VCaP (cell line): ENCODE measurements around the gene EMX1.

Experiments used
- H3K27ac ChIP-seq: fragments of 450-650 bp; 2 replicates; pipeline ENCODE4 v1.5.1; 2017
- TF ChIP-seq, protein P1 (sequence below): fragments of 450-650 bp; conservative IDR thresholded peaks from 2 replicates; pipeline ENCODE4 v1.5.1; 2017; ENCODE audit warnings: mild to moderate bottlenecking, moderate library complexity

The EMX1 gene

DNA sequence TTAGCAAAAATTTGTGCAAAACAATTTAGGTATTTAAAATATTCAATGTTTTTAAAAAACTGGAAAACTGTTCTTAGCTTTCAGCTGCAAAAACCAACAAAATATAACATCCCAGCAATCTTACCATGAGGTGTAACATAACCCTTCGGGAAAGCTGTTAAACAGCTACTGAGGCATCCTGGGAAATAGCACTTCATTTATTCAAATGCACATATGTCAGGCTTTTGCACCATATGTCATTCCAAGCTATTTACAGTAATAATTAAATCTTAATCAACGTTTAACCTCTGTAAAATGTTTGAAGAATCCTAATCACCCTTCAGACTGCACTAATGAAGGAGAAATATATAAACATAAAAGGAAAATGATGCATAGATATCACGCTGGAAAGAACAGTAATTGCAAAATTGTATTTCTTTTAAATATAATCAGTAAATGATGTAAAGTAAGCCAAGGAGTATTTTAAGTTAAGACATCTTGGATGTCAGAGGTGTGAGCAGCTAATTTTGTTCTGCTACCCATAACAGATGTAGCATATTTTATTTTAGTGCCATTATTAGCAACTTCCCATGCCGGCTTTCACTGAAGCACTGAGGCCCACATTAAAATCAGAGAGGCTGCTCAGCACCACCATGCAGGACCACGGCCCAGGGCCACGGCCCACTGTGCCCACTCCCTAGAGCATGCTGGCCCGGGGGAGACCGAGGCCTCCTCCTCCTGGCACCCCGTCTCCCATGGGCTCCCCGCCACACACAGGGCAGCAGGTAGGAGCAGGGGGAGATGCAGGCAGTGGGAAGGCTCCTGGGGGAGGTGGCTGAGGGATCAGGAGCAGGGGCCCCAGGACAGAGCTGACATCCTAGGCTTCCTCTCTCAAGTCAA is 30.9 kb downstream of the EMX1 start:
- TF ChIP-seq, protein P1, sequence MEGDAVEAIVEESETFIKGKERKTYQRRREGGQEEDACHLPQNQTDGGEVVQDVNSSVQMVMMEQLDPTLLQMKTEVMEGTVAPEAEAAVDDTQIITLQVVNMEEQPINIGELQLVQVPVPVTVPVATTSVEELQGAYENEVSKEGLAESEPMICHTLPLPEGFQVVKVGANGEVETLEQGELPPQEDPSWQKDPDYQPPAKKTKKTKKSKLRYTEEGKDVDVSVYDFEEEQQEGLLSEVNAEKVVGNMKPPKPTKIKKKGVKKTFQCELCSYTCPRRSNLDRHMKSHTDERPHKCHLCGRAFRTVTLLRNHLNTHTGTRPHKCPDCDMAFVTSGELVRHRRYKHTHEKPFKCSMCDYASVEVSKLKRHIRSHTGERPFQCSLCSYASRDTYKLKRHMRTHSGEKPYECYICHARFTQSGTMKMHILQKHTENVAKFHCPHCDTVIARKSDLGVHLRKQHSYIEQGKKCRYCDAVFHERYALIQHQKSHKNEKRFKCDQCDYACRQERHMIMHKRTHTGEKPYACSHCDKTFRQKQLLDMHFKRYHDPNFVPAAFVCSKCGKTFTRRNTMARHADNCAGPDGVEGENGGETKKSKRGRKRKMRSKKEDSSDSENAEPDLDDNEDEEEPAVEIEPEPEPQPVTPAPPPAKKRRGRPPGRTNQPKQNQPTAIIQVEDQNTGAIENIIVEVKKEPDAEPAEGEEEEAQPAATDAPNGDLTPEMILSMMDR, result no peak
- no peak overlapping the region for H3K27ac ChIP-seq

DNA sequence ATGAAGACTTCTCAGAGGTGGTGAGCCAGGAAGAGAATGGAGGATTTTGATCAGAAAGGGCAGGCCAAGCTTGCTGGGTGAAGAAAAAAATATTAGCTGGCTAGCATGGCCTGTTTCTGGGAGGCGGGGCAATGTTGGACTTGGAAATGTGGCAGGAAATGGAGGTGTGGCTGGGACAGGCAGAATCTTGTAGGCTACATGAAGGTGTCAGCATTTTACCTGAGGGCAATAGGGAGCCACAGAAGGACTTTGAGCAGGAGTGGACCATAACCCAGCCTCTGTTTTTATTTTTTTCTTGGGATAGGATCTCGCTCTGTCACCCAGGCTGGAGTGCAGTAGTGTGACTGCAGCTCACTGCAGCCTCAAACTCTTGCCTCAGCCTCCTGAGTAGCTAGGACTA is 31.7 kb downstream of the EMX1 start:
- no peak overlapping the region for H3K27ac ChIP-seq
- TF ChIP-seq, protein P1, result no peak

DNA sequence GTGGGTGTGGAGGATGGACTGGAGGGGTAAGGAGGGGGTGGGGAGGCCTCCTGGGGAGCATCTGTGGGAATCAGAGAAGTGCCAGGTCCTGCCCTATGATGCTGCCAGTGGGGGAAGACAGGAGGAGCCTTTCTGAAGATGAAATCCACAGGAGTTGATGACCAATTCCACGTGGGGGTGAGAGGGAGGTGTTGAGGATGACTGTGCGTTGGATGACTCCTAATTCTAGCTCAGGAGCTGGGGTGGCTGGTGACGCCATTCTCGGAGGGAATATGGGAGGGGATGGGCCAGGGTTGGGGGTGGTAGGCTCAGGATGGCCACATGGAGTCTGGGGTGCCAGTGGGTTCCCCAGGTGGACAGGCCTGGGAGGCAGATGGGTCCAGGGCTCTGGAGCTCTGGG is 32.3 kb downstream of the EMX1 start:
- H3K27ac ChIP-seq, result no peak overlapping the region
- TF ChIP-seq, protein P1, result no peak

DNA sequence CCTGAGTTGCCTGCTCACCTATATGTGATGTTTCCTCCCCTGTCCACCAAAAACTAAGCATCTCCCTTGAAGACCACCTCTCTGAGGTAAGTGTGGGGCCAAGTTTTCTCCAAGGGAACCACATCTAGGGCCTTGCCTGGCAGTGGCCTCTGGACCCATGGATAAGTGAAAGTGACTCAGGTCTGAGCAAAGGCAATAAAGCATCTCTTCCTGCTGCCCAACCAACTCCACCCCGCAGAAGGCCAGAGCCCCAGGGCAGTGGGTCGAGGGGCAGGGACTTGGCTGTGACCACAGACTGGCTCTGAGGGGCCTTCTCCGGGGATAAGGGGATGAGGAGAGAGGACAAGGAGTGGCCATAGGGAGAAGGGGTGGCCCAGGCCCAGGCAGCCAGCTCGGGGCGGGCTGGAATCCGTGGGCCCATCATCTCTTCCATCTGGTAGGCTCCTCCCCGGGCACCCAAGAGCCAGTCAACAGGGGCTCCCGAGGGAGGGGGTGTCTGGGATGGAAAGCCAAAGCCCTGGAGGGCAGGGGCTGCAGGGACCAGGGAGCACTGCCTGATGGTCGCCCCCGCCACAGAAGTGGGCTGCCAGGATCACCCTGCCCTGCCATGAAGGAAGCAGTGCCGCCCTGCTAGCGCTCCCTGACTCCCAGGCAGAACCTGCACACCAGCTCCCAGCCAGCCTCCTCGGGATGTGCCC is 33.4 kb downstream of the EMX1 start:
- H3K27ac ChIP-seq, result no peak overlapping the region
- TF ChIP-seq, protein P1, result no peak

DNA sequence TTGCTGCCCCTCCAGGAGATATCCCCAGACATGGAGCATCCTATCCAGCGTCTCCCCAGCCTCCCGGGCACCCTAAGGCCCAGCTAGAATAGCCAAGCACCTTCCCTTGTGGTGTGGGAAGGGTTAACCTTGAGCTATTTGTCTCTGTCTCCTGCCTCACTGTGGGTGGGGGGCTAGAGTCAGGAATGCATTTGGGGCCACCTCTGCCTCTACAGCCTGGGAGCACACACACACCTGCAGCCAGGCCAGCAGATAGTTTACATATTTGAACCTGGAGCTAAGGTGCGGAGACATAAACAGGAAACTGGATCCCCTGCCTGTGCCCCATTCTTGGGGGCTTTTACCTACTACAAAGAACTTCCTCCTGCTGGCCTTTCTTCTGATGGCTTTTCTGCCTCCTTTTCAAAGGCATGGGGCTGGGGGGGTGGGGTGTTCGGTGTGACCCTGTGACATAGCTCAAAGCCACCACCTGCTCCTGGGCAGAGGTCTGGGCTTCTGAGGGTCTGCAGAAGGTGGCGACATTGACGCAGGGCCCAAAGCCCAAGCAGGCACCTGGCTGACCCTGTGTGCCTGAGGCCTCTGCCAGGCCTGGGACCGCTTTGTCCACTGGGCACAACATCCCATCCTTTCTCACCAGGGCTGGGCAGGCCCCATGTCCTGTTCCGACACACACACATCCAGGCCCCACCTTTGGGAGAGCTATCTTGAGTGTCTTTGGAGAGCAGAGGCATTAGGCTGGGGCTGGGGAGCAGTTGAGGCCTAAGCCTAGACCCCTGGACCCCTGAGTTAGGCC is 34.2 kb downstream of the EMX1 start:
- H3K27ac ChIP-seq, result no peak overlapping the region
- TF ChIP-seq, protein P1, result no peak

DNA sequence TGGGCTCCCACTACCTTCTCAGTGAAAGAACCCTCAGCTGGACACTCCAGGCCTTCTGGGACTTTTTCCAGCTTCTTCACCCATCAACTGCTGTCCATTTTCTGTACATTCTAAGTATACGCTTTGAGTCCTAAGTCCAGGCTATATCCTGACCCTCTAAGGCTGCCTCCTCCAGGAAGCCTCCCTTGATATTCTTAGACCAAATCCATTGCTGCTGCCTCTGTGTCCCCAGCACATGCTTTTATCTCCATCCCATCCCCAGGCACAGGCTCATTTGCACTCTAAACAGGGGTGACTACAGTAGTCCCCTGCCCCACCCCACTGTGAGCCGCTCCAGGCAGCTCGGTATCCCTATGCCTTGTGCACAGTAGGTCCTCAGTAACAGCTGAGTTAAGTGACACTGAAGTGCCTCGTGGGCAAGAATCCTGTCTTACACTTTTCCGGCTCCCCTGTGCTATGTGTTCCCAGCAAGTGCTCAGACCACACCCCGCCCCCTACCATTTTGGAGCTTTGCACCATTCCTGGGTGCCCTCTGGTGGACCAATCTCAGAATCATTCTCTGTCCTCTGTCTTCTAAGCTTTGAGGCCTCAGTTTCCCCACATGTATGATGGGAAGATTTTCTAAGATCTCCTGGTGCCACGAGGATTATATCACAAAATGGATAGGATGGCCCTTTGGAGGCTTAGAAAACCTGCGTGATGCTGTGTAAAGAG is 34.9 kb downstream of the EMX1 start:
- no peak overlapping the region for H3K27ac ChIP-seq

More for the DNA sequence above, 34.9 kb downstream of the EMX1 start:
- TF ChIP-seq, protein P1, result peak; percentile 14; the same call in 1 of the 2 replicates
